HL-60/S4 (cell line): ENCODE data around the gene TUBB1.

Source experiments
- in situ Hi-C: fragments of 300-500 bp; cut with MboI; formaldehyde crosslinking; loops from 2 replicates; pipeline ENCODE4 v1.14.3; 2022; ENCODE audit warnings: low sequenced_read_pairs

The TUBB1 gene

DNA sequence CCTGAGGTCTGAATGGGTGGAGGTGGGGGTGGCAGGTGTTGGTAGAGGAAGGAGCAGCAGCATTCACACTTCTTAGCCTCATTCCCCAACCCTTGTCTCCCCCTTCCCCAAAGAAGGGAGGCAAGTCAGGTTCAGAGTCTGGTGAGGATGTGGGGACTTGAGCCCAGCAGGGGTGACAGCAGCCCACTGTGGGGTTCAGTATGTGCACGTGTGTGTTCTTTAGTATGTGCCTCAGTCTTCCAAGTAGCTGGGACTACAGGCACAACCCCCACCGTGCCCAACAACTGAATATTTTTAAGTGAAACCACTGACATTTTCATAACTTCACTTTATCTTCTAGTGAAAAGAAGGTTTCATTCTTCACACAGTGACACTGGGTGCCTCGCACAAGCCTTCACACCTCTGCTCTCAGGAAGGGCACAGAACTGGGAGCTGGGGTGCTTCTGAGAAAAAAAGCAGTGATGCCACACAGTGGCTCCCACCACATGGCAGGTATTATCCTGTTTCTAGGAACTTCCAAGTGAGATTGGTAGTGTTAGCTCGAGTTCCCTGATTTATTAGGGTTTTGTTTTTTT, 56.8 kb downstream of the TUBB1 start:
- in situ Hi-C loops: no loop called here
